HG02943 (cell line): ENCODE data around the gene TMEM190.

Experiments used
- ATAC-seq: cut with Tn5 transposase; IDR thresholded peaks from one replicate; pipeline ENCODE4 v1.9.1; 2021; ENCODE audit warnings: mild to moderate bottlenecking, low read depth, moderate library complexity; ENCODE audit not compliant: unreplicated experiment

TMEM190 gene

GRCh38 chr19:55350620-55351315 is 25.9 kb upstream of the TMEM190 start:
- no peak for ATAC-seq

DNA sequence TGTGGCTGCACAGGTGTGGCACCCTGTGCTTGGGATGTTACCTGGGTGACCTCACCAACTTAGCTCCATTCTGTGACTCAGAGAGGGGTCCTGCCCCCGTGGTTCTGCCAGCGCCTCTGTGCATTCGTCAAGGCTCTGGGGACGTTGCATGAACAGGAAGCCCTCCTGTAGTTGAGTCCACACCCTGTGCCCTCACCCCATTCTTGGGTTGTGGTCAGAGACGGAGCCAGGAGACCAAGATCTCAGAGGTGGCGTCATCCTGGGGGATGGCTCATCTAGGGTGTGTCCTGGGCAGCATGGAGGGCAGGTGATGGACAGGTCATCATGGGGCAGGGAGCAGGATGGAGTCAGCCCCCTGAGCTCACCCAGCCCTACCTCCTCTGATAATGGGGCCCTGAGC is 24.6 kb upstream of the TMEM190 start:
- no peak for ATAC-seq

- ATAC-seq, result no peak
Measured at GRCh38 chr19:55352549-55353145, 24.0 kb upstream of the TMEM190 start.

- no peak for ATAC-seq
Measured at GRCh38 chr19:55353356-55353802, 23.2 kb upstream of the TMEM190 start.

GRCh38 chr19:55353803-55354697 is 22.6 kb upstream of the TMEM190 start:
- ATAC-seq, result no peak

GRCh38 chr19:55354698-55355212 is 21.9 kb upstream of the TMEM190 start, which contains the start of gene COX6B2:
Gene COX6B2 (minus strand): TSS chr19:55354719. CDS start chr19:55354521, 198 bp downstream.
- ATAC-seq, result no peak

DNA sequence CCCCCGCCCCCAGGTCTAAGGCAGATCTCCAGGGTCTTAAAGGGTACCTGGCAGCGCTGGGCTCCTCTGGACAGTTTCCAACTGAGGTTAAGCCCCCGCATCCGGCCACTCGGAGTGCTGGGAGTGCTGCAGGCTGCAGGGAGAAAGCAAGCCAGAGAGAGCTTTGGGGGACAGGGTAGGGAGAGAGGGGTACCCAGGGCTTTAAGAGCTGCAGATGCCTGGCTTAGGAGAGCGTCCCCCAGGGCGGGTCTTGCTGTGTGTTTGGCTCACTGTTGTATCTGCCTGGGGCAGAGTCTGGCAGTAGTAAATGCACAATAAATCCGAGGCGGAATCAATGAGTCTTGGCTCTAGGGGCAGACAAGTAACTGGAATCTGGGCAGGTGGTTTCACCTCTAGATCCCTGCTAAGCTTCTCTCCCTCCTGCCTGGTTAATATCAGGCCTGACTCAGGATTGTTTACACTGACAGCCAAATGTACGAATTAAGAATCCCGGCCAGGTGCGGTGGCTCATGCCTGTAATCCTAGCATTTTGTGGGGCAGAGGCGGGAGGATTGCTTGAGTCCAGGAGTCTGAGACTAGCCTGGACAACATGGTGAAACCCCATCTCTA is 21.3 kb upstream of the TMEM190 start:
- ATAC-seq, result no peak

GRCh38 chr19:55358493-55358892 is 18.1 kb upstream of the TMEM190 start:
- no peak for ATAC-seq

DNA sequence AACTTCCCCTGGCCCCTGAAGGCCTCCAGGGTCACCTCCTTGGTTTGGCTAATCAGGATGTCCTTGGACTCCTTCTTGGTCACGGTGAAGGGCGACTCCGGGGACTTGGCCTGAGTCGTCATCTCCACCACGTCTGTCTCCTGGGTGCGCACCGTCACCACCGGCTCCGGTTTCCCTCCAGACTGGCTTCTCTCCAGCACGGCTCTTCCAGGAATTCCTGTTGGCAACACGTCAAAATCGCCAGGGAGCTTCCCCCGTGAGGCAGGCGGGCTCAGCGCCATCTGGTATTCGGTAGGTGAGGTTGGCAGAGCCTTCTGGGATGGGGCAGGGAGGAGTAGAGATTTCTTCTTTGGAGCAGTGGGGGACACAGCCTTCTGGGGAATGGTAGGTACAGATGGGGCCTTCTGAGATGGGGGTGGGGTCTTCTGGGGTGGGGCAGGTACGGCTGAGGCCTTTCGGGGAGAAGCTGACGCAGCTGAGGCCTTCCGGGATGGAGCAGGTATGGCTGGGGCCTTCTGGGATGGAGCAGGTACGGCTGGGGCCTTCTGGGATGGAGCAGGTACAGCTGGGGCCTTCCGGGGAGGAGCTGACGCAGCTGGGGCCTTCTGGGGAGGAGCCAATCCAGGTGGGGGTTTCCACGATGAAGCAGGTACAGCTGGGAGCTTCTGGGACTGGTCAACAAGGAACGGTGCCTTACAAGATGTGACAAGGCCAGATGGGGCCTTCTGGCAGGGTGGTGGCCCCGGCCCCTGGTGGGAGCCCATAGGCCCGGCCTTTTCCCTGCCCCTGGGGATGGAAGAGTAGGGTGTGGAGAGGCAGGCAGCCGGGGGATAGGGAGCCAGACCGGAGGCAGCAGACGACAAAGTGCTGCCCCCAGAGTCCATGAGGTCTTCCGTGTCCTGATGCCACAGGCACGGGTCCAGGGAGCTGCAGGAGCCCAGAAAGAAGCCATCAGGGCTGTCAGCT is 17.4 kb upstream of the TMEM190 start:
- ATAC-seq, result no peak

GRCh38 chr19:55360902-55361301 is 15.7 kb upstream of the TMEM190 start:
- ATAC-seq, result no peak

DNA sequence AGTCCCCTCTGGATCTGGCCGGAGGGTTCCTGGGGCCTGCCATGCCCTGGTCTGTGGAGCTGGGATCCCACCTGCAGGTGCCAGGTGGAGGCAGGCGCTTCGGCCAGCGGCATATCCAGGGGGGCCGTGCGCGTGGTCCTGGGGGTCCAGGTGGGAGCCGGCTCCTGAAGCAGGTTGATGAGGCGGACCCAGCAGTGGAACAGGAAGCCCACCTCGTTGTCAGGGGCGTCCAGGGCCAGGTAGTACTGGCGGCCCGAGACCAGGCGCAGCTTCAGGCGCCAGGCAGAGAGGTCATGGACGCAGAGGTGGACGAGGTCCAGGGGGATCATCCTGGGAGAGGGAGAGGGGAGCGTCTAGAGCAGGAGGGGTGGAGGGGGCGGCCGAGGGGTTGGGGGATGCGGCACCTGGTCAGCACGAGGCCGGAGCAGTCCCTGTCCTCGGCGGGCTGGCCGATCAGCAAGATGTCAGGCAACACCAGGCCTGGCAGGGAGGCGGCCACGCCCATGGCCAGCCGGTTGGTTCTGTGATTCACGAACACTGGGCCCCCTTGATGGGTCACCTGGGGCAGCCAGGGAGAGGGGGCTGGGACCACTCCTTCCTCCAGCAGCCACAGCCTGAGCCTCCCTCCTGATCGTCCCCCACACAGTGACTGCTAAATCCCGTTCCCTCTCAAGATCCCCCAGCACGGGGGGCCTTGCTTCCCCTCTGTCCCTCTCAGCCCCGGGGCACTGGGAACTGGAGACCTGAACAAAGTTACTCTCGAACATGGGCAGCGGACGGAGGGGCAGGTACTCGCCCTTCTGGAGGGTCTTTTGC is 14.2 kb upstream of the TMEM190 start:
- no peak for ATAC-seq

GRCh38 chr19:55362990-55363716 is 13.5 kb upstream of the TMEM190 start, which contains the start of gene GARIN5B:
Gene GARIN5B (minus strand): TSS chr19:55363260. CDS start chr19:55363066, 194 bp downstream.
- no peak for ATAC-seq

GRCh38 chr19:55365245-55365644 is 11.4 kb upstream of the TMEM190 start:
- no peak for ATAC-seq

GRCh38 chr19:55365964-55366363 is 10.7 kb upstream of the TMEM190 start:
- no peak for ATAC-seq

- no peak for ATAC-seq
Measured at GRCh38 chr19:55366790-55367189, 9.8 kb upstream of the TMEM190 start.

GRCh38 chr19:55368106-55368505 is 8.5 kb upstream of the TMEM190 start:
- no peak for ATAC-seq

GRCh38 chr19:55368701-55369563 is 7.7 kb upstream of the TMEM190 start:
- no peak for ATAC-seq
